Fibroblast of the aortic adventitia (primary cell): ENCODE measurements around the gene PRUNE1. TPM values are rescaled to one million over a fixed set of nuclear protein-coding genes. Genes with fewer than 3 reads are reported as not detected.

ENCODE experiments used
- DNase-seq: peaks from one replicate; pipeline ENCODE4 v3.0.0-alpha.2; 2010; ENCODE audit warnings: low read depth
- H3K4me3 ChIP-seq: 2 replicates; pipeline ENCODE4 v1.5.1; 2011; ENCODE audit warnings: low read depth, mild to moderate bottlenecking, control low read depth, low read length, moderate library complexity
- CTCF ChIP-seq: IDR thresholded peaks from 2 replicates; pipeline ENCODE4 v1.5.1; 2011; ENCODE audit warnings: mild to moderate bottlenecking, low read length, control low read depth, inconsistent platforms; ENCODE audit not compliant: insufficient read depth
- total RNA-seq: library from RNA; depleted of rRNA; stranded (reverse); fragments of >200 nt; gene quantifications from 2 replicates; pipeline ENCODE4 v1.2.3, GENCODE V29; 2012; ENCODE audit warnings: low replicate concordance

PRUNE1 gene
- total RNA-seq, 1 donor = 10.8 TPM

GRCh38 chr1:151055581-151055980, 47.3 kb downstream of the PRUNE1 start:
- TF ChIP-seq CTCF = no peak
- H3K4me3 ChIP-seq = no peak overlapping the region
- no peak for DNase-seq

- no peak for TF ChIP-seq CTCF
- no peak overlapping the region for H3K4me3 ChIP-seq
- DNase-seq = no peak
Observed at GRCh38 chr1:151056149-151056548, 47.9 kb downstream of the PRUNE1 start.

GRCh38 chr1:151058692-151059091, 50.4 kb downstream of the PRUNE1 start:
- peak; percentile 27 for DNase-seq
- peak overlapping the region; percentile 89 for H3K4me3 ChIP-seq
- no peak for TF ChIP-seq CTCF

- DNase-seq = peak; percentile 73
- H3K4me3 ChIP-seq = peak within 1 kb of the TSS; percentile 89
- peak; percentile 87 for TF ChIP-seq CTCF
Observed at GRCh38 chr1:151059109-151060006, 51.1 kb downstream of the PRUNE1 start, which contains the start of gene CDC42SE1. CDC42SE1 (minus strand) TSS chr1:151059622; CDS start chr1:151055730, 3,892 bp downstream.

GRCh38 chr1:151060007-151060656, 51.9 kb downstream of the PRUNE1 start, which contains the start of gene MLLT11:
MLLT11 (plus strand) TSS chr1:151060397; CDS start chr1:151067225, 6,828 bp downstream.
- H3K4me3 ChIP-seq = peak within 1 kb of the TSS; percentile 89
- peak; percentile 61 for DNase-seq
- no peak for TF ChIP-seq CTCF

- peak; percentile 17 for DNase-seq
- no peak for TF ChIP-seq CTCF
- peak overlapping the region; percentile 89 for H3K4me3 ChIP-seq
Observed at GRCh38 chr1:151060657-151061421, 52.6 kb downstream of the PRUNE1 start.
